ENCODE measurements around the gene SOHLH1.
"Not testable (repeated sequence)": the region's sequence is repeated elsewhere in the genome, so short reads cannot be mapped to it uniquely, and the experiment has no call there.

The SOHLH1 gene

DNA sequence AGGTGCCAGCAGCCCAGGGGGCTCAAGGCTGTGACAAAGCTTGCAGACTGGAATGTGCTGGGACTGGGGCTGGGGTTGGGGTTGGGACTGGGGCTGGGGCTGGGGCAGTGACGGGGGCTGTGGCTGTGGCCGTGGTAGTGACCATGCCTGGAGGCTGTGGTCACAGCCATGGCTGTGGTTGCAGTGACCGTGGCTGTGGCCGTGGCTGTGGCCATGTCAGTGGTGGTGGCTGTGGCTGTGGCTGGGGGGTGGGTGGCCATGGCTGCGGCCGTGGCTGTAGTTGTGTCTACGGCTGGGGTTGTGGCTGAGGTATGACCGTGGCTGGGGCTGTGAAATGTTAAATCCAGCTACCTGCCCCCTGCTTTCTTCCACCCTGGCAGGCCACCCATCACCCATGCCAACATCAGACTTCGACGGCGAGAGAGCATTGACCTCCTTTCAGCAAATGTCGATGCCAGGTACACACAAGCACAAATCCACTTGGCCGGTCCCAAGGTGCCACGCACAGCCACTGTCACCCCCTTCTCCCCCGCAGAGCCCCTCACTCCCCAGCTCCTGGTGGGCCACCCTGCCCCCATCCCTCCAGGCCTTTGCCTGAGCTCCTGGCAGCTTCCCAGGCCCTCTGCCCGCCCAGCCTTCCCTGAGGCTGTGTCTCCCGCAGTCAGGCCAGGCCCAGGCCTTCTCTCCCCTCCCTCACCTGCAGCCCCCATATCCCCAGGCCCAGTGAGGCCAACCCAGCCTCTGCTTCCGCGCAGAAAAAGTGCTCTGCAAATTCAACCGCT is 20.9 kb downstream of the SOHLH1 start:
- DNase-seq (ENCODE audit: low read depth, low spot score) = no peak

DNA sequence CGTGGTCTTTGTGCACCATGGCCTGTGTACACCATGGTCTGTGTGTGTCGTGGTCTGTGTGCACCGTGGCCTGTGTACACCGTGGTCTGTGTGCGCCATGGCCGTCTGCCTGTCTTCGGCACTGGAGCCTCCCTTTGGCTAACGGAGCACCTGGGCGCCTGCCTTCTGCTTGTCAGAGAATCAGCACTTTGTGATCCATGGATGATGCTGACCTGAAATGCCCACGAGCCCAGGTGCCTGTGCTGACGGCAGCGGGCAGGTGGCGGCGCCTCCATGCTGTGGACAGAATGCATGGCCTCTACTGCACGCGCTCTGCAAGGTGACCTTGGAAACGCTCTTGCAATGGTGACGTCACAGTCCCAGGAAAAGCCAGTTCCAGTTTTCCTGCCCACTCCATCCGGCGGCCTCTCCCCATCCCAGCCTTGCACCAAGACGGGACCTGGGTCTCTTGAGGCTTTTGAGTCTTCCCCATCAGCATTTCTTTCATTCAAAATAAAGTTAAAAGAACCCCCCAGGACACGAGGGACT is 21.6 kb downstream of the SOHLH1 start:
- DNase-seq (ENCODE audit: low read depth, low spot score) = no peak

DNA sequence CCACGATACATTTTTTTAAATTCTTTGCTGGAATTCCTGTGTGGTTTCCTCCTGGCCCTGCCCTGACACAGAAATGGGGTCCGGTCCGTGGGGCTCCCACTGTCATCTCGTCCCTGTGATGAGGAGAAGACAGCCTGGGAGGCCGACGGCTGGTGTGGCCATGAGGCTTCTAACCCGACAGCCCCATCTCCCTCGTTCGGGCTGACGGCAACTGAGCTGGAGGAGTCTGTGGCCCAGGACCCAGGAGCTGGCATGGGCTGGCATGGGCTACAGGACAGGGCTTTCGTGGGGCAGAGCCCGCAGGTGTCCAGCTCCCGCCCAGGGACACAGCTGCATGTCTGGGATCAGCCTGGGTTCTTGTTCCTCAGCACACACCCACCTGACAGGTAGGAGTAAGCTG is 22.4 kb downstream of the SOHLH1 start:
- no peak for DNase-seq (ENCODE audit: low read depth, low spot score)

DNA sequence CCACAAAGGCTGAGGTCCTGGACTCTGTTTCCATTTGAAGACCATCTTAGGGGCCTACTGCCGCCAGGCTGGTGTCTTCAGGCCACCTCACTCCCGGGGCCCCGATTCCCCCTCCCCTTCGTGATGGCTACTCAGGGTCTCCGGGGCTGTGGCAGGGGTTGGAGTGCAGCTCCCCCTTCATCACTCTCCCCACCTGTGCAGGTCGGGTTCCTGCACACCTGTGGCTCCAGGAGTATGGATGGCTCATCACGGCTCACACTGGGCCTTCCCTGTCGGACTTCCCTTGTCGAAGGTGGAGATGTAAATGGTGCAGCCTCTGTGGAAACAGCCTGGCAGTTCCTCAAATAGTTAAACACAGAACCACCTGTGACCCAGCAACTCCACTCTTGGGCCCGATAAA is 24.3 kb downstream of the SOHLH1 start:
- DNase-seq (ENCODE audit: low read depth, low spot score) = no peak

- no peak for DNase-seq (ENCODE audit: low read depth, low spot score)
Measured at GRCh38 chr9:135673941-135674340, 25.3 kb downstream of the SOHLH1 start.

DNA sequence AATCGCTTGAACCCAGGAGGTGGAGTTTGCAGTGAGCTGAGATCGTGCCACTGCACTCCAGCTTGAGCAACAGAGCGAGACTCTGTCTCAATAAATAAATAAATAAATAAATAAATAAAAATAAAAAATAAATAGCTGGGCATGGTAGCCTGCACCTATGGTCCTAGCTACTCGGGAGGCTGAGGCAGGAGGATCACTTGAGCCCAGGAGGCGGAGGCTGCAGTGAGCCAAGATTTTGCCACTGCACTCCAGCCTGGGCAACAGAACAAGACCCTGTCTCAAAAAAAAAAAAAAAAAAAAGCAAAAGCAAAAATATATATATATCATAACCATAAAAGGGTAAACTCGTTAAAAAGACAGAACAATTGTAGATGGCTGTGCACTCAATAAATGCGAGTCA is 26.5 kb downstream of the SOHLH1 start:
- not testable (repeated sequence) for DNase-seq (ENCODE audit: low read depth, low spot score)

DNA sequence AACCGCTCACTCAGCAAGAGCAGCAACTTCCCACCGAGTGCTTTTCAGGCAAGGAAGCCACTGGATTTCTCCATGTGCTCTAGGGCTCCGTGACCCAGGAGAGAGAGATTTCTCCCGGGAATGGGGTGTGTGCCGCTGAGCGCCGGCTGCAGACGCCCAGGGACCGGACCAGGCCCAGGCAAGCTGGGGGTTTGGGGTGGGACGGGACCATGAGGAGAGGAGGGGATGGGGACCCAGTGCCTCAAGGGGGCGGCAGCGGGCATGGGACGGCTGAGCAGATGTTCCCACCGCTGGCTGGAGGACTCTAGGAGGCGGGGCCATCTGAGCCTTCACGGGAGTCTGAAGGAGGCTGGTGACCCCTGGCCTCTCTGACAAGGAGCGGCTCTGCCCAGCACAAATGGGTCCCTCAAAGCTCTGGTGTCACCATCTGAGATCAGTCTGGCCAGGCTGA is 27.7 kb downstream of the SOHLH1 start:
- DNase-seq (ENCODE audit: low read depth, low spot score) = peak; percentile 23

GRCh38 chr9:135670721-135671590 is 28.3 kb downstream of the SOHLH1 start:
- no peak for DNase-seq (ENCODE audit: low read depth, low spot score)

DNA sequence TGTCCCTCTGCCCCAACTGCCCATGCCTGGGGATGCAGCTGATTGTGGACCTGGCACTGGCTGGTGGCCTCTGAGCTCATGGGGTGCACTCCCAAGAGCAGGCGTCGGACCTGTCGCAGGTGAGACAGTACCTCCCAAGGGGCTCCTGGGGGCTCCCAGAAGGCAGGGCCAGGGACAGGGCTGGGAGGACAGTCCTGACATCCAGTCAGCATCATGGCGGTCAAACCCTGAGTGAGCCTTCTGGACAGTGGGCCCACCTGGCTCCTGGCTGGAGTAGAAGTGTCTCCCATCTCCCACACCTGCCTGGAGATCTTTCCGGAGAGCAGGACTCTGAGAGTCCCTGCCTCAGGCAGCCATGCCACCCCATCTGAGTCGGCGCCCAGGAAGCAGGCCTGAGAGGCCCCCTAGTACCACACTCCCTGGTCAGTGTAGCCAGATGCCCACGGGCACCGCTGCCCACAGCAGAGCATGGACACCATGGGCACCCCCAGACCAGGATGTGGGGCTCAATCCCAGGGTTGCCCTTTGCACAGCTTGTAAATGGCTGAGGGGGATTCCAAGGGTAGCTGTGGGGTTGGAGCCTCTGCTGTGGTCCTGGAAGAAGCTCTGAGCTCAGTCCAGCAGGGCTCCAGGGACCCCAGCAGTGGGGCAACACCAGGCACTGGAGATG is 29.5 kb downstream of the SOHLH1 start:
- no peak for DNase-seq (ENCODE audit: low read depth, low spot score)

DNA sequence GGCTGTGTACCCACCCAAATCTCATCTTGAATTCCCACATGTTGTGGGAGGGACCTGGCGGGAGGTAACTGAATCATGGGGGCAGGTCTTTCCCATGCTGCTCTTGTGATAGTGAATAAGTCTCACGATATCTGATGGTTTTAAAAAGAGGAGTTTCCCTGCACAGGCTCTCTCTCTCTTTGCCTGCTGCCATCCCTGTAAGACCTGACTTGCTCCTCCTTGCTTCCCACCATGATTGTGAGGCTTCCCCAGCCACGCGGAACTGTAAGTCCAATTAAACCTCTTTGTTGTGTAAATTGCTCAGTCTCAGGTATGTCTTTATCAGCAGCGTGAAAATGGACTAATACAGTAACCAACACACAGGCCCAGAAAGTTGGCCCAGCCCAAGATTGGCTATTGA is 30.3 kb downstream of the SOHLH1 start:
- DNase-seq (ENCODE audit: low read depth, low spot score) = not testable (repeated sequence)

DNA sequence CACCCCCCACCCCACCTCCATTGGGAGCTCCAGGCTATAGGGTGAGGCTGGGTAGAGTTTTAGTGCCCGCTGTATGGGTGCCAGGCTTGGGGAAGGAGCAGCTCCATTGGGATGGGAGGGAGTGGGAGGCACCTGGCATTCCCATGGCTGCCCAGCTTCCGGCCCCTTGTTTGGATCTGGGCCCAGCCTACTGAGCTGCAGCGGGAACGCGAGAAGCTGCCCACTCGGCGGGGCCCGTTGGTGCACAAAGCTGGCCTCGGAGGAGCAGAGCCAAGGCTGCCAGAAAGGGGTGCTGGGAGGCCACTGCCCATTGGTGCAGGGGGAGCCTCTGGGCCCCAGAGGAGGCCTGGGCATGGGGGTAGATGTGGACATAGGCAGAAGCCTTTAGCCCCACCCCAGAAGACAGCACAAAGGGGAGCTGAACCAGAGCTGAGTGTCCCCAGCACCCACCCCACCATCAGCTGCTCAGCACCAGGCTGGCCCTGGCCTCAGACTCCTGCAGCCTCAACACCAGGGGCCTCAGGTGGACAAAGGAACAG is 31.7 kb downstream of the SOHLH1 start:
- DNase-seq (ENCODE audit: low read depth, low spot score) = no peak

DNA sequence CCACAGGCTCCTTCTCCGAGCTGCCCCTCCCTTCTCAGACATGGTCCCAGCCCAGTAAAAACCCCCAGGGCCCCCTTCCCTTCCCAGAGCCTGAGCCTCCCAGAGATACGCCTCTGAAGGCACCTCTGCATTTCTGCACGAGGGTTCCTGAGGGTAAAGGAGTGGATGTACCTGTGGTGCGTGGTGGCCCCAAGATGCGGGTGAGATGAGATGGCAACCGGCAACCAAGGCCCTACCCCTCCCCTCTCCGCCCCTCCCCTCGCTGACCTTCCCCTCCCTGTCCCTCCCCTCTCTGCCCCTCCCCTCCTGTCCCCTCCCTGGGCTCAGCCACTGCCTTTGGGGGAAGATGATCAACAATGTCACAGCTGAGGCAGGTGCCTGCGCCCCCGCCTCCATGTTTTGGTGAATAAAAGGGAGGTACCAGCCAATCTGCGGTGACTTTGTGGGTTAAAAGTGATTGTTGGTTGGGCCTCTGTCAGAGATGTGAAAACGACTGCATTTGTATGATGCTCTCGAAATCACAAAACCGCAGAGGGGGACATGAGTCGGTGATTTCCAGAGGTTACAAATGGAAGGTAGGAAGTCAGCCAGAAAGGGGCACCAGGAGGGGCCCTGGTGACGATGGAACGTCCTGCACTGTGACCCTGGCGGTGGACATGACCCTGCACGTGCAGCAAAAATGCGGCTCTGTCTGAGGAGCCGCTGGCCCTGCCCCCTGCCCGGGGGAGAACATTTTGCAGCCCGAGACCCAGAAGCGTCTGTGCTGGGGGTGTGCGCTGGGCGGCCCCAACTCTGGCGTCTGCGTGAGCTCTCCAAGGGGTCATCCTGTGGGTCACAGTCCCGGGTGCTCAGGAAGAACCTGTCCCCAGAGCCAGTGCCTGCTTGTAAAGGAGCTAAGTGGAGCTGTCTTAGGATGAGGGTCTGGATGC is 32.5 kb downstream of the SOHLH1 start:
- no peak for DNase-seq (ENCODE audit: low read depth, low spot score)

- DNase-seq (ENCODE audit: low read depth, low spot score) = no peak
Measured at GRCh38 chr9:135665795-135666189, 33.5 kb downstream of the SOHLH1 start.

- DNase-seq (ENCODE audit: low read depth, low spot score) = no peak
Measured at GRCh38 chr9:135664801-135665794, 34.2 kb downstream of the SOHLH1 start.

DNA sequence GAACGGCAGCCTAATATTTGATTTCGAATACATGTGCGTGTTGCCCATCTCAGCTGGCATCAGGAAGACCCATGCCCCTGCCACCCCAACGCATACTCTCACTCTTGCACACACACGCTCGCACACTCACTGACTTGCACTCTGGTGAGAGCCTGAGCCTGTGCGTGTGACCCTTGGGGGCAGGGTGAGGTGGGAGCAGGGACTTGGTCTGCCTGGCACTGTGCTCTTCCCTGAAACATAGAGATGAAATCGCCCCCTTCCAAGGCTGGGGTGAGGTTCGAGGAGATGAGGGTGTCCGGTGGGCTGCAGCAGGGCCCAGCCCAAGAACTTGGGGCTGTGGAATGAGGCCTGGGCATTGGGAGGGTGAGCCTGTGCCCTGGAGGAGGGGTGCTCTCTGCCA is 35.0 kb downstream of the SOHLH1 start:
- no peak for DNase-seq (ENCODE audit: low read depth, low spot score)

- DNase-seq (ENCODE audit: low read depth, low spot score) = no peak
Measured at GRCh38 chr9:135663857-135664256, 35.4 kb downstream of the SOHLH1 start.

DNA sequence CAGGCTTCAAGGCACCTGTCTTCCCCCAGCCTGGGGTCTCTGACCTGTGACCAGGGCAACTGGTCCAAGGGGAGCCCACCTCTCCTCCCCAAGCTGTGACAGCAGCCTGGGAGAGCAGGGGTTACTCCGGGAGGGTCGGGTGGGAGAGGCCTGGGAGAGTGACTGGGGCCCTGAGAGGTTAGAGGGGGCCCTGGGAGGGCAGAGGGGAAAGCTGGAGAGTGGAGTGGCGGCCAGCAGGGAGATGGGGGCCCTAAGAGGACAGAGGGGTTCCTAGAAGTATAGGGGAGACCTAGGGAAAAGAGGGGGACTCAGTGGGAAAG is 35.9 kb downstream of the SOHLH1 start:
- DNase-seq (ENCODE audit: low read depth, low spot score) = no peak

GRCh38 chr9:135662758-135663450 is 36.4 kb downstream of the SOHLH1 start, which contains the start of gene LCN9:
Gene LCN9, plus strand, starts transcription at chr9:135663309. Its CDS starts 13 bp downstream, at chr9:135663322.
- DNase-seq (ENCODE audit: low read depth, low spot score) = no peak
